ENCODE data around the gene AKAP6.

AKAP6 gene

DNA sequence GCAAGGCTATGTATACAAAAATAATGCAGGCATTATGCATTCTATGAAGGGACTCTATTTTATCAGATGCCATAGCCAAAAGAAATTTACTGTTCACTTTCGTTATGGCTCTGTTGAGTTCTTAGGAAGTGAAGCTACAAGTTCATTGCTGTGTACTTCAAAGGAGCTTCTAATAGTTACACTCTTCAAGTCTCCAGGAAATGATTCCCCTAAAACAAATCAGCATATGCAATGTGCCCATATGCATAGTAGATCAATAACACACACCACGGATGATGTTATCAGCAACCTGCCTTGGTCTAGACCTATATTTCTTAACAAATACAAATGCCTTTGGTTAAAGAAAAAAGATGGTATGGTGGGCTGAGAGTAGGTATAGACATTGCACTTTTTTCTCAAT lies 83.4 kb downstream of the AKAP6 start:
- DNase-seq: no peak

- no peak for DNase-seq
Measured at GRCh38 chr14:32413967-32414640, 85.0 kb downstream of the AKAP6 start.

- DNase-seq: peak; percentile 35
Measured at GRCh38 chr14:32414808-32415255, 85.7 kb downstream of the AKAP6 start.

- DNase-seq: peak; percentile 84
Measured at GRCh38 chr14:32417956-32418552, 89.0 kb downstream of the AKAP6 start.

GRCh38 chr14:32419429-32419828 lies 90.3 kb downstream of the AKAP6 start:
- DNase-seq: no peak

DNA sequence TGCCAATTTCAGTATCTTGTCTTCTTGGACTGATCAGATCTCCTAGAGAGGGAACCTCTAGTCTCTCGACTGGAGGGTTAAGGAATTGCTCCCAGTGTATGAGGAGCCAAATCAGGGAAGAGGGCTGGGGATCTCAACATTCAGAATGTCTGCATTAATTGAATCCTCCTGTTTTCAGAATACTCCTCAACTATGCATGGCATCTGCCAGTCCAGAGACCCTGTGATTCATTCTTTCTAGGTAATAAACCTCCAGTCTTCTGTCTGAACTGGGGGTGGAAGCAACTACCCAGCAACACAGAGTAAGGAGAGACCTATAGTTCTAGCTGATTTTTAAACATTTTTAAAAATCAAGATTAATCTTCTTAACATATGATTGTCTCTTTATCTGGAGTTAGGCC lies 92.7 kb downstream of the AKAP6 start:
- DNase-seq: peak; percentile 42

DNA sequence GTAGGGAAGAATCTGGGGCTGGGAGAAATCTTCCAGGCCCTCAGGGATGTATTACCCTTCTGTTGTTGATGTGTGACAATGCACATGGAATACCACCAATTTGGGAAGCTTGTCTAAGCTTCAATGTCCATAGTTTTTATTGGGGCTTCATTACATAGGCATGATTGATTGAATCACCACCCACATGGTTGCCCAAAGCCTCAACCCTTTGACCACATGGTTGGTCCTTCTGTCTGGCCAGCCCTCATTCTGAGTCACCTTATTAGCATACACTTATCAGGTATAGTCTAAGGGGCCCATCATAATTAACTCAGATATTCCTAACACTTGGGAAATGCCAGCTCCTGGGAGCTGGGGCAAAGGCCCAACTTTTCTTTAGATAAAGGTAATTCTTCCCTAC lies 93.3 kb downstream of the AKAP6 start:
- DNase-seq: no peak

- DNase-seq: no peak
Measured at GRCh38 chr14:32426028-32426427, 96.9 kb downstream of the AKAP6 start.

- peak; percentile 33 for DNase-seq
Measured at GRCh38 chr14:32426586-32427388, 97.7 kb downstream of the AKAP6 start.

GRCh38 chr14:32427726-32428528 lies 98.8 kb downstream of the AKAP6 start:
- DNase-seq: no peak

DNA sequence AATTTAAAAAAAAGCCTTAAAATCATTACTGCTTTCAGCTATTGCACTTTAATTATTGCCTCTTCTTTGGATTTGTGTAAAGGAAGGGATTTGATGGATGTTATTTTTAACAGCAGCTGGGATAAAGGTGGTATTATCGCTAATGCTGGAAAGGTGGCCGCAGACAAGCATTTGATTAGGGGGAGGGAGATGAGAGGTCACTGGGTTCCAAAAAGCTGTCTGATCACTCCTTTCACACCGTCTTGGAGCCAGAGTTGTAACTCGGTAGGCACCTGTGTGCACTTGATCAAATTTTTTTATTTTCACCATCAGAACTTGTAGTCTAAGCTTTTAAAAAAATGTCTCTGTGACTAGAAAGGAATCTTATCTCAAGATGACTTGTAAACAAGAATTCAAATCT lies 99.8 kb downstream of the AKAP6 start:
- DNase-seq: no peak

DNA sequence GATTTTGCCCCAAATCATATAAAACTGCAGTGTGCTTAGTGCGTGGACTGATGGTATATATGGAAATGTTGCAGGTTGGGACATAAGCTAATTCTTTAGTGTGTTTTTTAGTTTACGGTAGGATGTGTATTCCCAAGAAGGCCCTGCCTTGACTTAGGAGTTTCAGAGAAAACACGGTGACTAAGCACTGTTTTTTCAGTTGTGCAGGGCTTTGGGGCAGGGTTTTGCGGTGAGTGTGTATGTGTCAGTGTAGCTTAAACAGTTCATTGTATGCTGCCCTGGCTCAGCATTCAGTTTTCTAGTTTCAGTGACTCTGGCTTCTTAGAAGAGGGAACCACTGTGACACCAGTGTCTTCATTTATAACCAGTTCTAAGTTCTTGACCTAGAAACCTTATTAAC lies 101.2 kb downstream of the AKAP6 start:
- DNase-seq: peak; percentile 84

- DNase-seq: peak; percentile 24
Measured at GRCh38 chr14:32432813-32433538, 103.9 kb downstream of the AKAP6 start.

- no peak for DNase-seq
Measured at GRCh38 chr14:32434180-32434579, 105.1 kb downstream of the AKAP6 start.

- no peak for DNase-seq
Measured at GRCh38 chr14:32434880-32435279, 105.8 kb downstream of the AKAP6 start.

DNA sequence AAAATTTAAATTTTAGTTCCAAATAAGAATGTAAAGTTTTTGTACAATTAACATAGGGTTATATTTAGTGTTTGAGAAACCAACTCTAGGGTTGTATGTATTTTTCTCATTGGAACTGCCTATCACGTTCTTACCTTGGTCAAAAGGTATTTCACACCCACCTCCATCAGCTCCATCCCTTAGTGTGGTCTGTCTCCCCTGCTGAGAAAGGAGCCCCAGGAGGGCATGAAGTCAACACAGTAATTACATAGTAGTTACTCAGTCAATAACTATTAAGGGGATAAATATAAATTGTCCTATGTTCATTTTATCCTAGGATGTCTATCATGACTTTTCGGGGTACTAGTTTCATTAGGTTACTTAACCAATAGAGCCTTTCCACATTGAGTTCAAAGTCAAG lies 106.3 kb downstream of the AKAP6 start:
- DNase-seq: no peak

DNA sequence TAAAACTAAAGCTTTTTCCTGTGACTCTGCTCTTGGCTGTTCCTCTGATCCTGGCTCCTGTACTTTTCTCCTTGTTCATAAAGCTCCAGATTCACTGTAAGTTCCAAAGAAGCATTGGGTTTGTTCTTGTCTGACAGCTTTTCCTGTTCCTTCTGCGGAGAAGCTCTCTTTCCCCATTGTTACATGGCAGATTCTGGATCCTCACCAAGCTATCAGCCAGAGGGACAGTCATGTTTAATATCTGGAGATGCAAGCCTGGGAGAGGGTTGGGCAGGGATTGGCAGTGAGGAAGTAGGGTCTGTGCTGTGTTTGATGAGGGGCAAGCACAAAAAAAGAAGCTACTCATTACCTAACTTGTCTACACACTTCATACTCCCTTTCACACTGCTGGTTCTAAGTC lies 107.9 kb downstream of the AKAP6 start:
- DNase-seq: no peak

GRCh38 chr14:32438517-32438916 lies 109.4 kb downstream of the AKAP6 start:
- no peak for DNase-seq

- no peak for DNase-seq
Measured at GRCh38 chr14:32443890-32444661, 115.0 kb downstream of the AKAP6 start.

- DNase-seq: no peak
Measured at GRCh38 chr14:32447371-32447770, 118.3 kb downstream of the AKAP6 start.

- no peak for DNase-seq
Measured at GRCh38 chr14:32449648-32450047, 120.5 kb downstream of the AKAP6 start.

Data from fibroblast of skin of back (primary cell).